HCT116 (cell line): ENCODE results near the gene USP48. TPM values are rescaled to one million over a fixed set of nuclear protein-coding genes. Genes with fewer than 3 reads are reported as not detected.

Experiments used
- ATAC-seq: fragments of 200-7000 bp; cut with Tn5 transposase; 2 replicates; pipeline ENCODE4 v1.9.1; 2020; ENCODE audit warnings: mild to moderate bottlenecking, moderate library complexity
- BruUV-seq: library from RNA; stranded (reverse); fragments of 400-500 nt; replicated peaks from 2 replicates; lab custom pipeline; 2021; lab: Mats Ljungman, UMichigan
- CTCF ChIA-PET: fragments of 300-600 bp; sonication (Branson Sonifier 250); formaldehyde crosslinking; loops from one replicate; lab custom pipeline; 2021; ENCODE audit warnings: antibody characterized with exemption; lab: Charles Lee
- POLR2A ChIA-PET: fragments of 300-600, 350-600 bp; sonication (Branson Sonifier 250); formaldehyde crosslinking; loops from one replicate; lab custom pipeline; 2021; ENCODE audit warnings: antibody characterized with exemption; lab: Charles Lee
- RAD21 ChIA-PET, 2 experiments: fragments of 300-600 bp; sonication (Branson Sonifier 250); formaldehyde crosslinking; loops; one replicate each; lab custom pipeline; 2023; ENCODE audit warnings: low total read pairs in 2 of 2; ENCODE audit not compliant: uncharacterized antibody in 2 of 2, unreplicated experiment in 2 of 2, low non-redundant PET in 1 of 2; lab: Charles Lee
- DNase-seq: peaks from one replicate; pipeline ENCODE4 v3.0.0-alpha.2; 2010; ENCODE audit warnings: low read depth, low spot score
- H2AFZ ChIP-seq: fragments of 200-600 bp; shearing (Covaris generic), sonication (generic); 2 replicates; pipeline ENCODE4 v1.6.1; 2017; ENCODE audit warnings: low read depth, mixed run types, mixed read lengths, antibody characterized with exemption, low read length; ENCODE audit not compliant: poor library complexity, severe bottlenecking
- H3K27ac ChIP-seq: 2 replicates; pipeline ENCODE4 v1.5.1; 2012; ENCODE audit warnings: low read depth, low read length
- H3K27me3 ChIP-seq: fragments of 200-600 bp; sonication (generic); 2 replicates; pipeline ENCODE4 v1.6.1; 2016; ENCODE audit warnings: mixed run types, low read length, mixed read lengths; ENCODE audit not compliant: insufficient read depth
- H3K36me3 ChIP-seq, 2 experiments: fragments of 200-500 bp in 1 of 2; fragments of 200-600 bp in 1 of 2; sonication (Bioruptor generic) in 1 of 2; sonication (generic) in 1 of 2; 2 replicates each; pipeline versions ENCODE4 v1.5.1 to v1.6.1; 2014 to 2016; ENCODE audit warnings: low read length in 2 of 2, inconsistent platforms in 1 of 2, mixed read lengths in 1 of 2, mixed run types in 1 of 2; ENCODE audit not compliant: insufficient read depth in 2 of 2, control insufficient read depth in 1 of 2
- H3K4me1 ChIP-seq, 2 experiments: fragments of 200-600 bp in 1 of 2; sonication (generic) in 1 of 2; 2 replicates each; pipeline versions ENCODE4 v1.5.1 to v1.6.1; 2012 to 2017; ENCODE audit warnings: low read length in 2 of 2, inconsistent platforms in 1 of 2, mild to moderate bottlenecking in 1 of 2, mixed read lengths in 1 of 2, mixed run types in 1 of 2, moderate library complexity in 1 of 2; ENCODE audit not compliant: insufficient read depth in 2 of 2, control insufficient read depth in 1 of 2
- H3K4me2 ChIP-seq: fragments of 200-600 bp; sonication (generic); 2 replicates; pipeline ENCODE4 v1.6.1; 2017; ENCODE audit warnings: mixed run types, low read length, mixed read lengths
- H3K4me3 ChIP-seq, 2 experiments: fragments of 200-600 bp in 1 of 2; sonication (generic) in 1 of 2; replicated peaks in 1 of 2; 2 replicates each; pipeline ENCODE4 v1.5.1; 2011 to 2016; ENCODE audit warnings: low read length in 2 of 2, control low read depth in 1 of 2, low read depth in 1 of 2, mild to moderate bottlenecking in 1 of 2, mixed read lengths in 1 of 2, mixed run types in 1 of 2
- H3K79me2 ChIP-seq: fragments of 200-600 bp; sonication (generic); 2 replicates; pipeline ENCODE4 v1.6.1; 2017; ENCODE audit warnings: mild to moderate bottlenecking, mixed run types, low read length, moderate library complexity, mixed read lengths; ENCODE audit not compliant: insufficient read depth
- H3K9ac ChIP-seq: fragments of 200-600 bp; sonication (generic); 2 replicates; pipeline ENCODE4 v1.6.1; 2016; ENCODE audit warnings: low read length, mixed read lengths
- H3K9me2 ChIP-seq: fragments of 200-600 bp; sonication (generic), shearing (Covaris generic); 2 replicates; pipeline ENCODE4 v1.6.1; 2017; ENCODE audit warnings: mixed run types, mild to moderate bottlenecking, moderate library complexity; ENCODE audit not compliant: insufficient read depth
- H3K9me3 ChIP-seq, 2 experiments: fragments of 200-500 bp in 1 of 2; fragments of 200-600 bp in 1 of 2; sonication (Bioruptor generic) in 1 of 2; sonication (generic) in 1 of 2; 2 replicates each; pipeline ENCODE4 v1.6.1; 2014 to 2017; ENCODE audit warnings: low read length in 2 of 2, mixed read lengths in 2 of 2, inconsistent platforms in 1 of 2, low read depth in 1 of 2, mild to moderate bottlenecking in 1 of 2, mixed run types in 1 of 2, moderate library complexity in 1 of 2; ENCODE audit not compliant: control insufficient read depth in 1 of 2, insufficient read depth in 1 of 2
- H4K20me1 ChIP-seq: fragments of 200-600 bp; sonication (generic), shearing (Covaris generic); 2 replicates; pipeline ENCODE4 v1.6.1; 2017; ENCODE audit warnings: mixed run types, mild to moderate bottlenecking, moderate library complexity; ENCODE audit not compliant: insufficient read depth
- ATF3 ChIP-seq: IDR thresholded peaks from 2 replicates; pipeline ENCODE4 v1.6.1; 2012
- CBX3 ChIP-seq: IDR thresholded peaks from 2 replicates; pipeline ENCODE4 v1.6.1; 2012; ENCODE audit warnings: low read depth
- CEBPB ChIP-seq: IDR thresholded peaks from 2 replicates; pipeline ENCODE4 v1.6.1; 2012; ENCODE audit warnings: low read depth
- EGR1 ChIP-seq: IDR thresholded peaks from 2 replicates; pipeline ENCODE4 v1.6.1; 2012; ENCODE audit warnings: low read depth
- ELF1 ChIP-seq: IDR thresholded peaks from 2 replicates; pipeline ENCODE4 v1.6.1; 2012; ENCODE audit warnings: low read depth, borderline replicate concordance
- FOSL1 ChIP-seq: IDR thresholded peaks from 2 replicates; pipeline ENCODE4 v1.6.1; 2012; ENCODE audit warnings: low read depth
- MAX ChIP-seq: IDR thresholded peaks from 2 replicates; pipeline ENCODE4 v1.6.1; 2012
- POLR2A ChIP-seq: IDR thresholded peaks from 2 replicates; pipeline ENCODE4 v1.7.0; 2011; ENCODE audit warnings: borderline replicate concordance; ENCODE audit not compliant: insufficient read depth, insufficient read length; ENCODE audit errors: extremely low read depth
- POLR2AphosphoS5 ChIP-seq: IDR thresholded peaks from 2 replicates; pipeline ENCODE4 v1.6.1; 2011; ENCODE audit warnings: mild to moderate bottlenecking, low read depth, low read length, moderate library complexity
- RAD21 ChIP-seq: IDR thresholded peaks from 2 replicates; pipeline ENCODE4 v1.6.1; 2012; ENCODE audit warnings: low read depth, mild to moderate bottlenecking
- SIN3A ChIP-seq: IDR thresholded peaks from 2 replicates; pipeline ENCODE4 v1.6.1; 2012; ENCODE audit warnings: low read depth
- SRF ChIP-seq: IDR thresholded peaks from 2 replicates; pipeline ENCODE4 v1.6.1; 2012; ENCODE audit warnings: low read depth
- TCF7L2 ChIP-seq: IDR thresholded peaks from 2 replicates; pipeline ENCODE4 v1.7.0; 2011; ENCODE audit warnings: borderline replicate concordance, inconsistent platforms; ENCODE audit not compliant: insufficient read depth, insufficient read length; ENCODE audit errors: extremely low read depth
- ZFX ChIP-seq: fragments of 450-650 bp; IDR thresholded peaks from 2 replicates; pipeline ENCODE4 v1.6.1; 2017
- ZNF274 ChIP-seq: fragments of 200-500 bp; sonication (Bioruptor generic); IDR thresholded peaks from 2 replicates; pipeline ENCODE4 v1.6.1; 2014; ENCODE audit warnings: mild to moderate bottlenecking, low read depth, low read length, inconsistent platforms
- intact Hi-C: fragments of 100-400 bp; cut with micrococcal nuclease; formaldehyde crosslinking; loops from 2 replicates; pipeline ENCODE4 v1.10.0; 2022
- total RNA-seq: library from RNA; stranded (reverse); gene quantifications from one replicate; pipeline ENCODE4 v1.2.1, GENCODE V29; 2021; ENCODE audit not compliant: unreplicated experiment
- TF ChIP-seq, protein P1 (sequence below): IDR thresholded peaks from 2 replicates; pipeline ENCODE4 v1.6.1; 2011; ENCODE audit warnings: mild to moderate bottlenecking, low read length, moderate library complexity; ENCODE audit not compliant: insufficient replicate concordance; ENCODE audit errors: extremely low read depth
- TF ChIP-seq, protein P2 (sequence below), 3 experiments: fragments of 200-600 bp in 1 of 3; sonication (generic) in 1 of 3; IDR thresholded peaks in 2 of 3; conservative IDR thresholded peaks in 1 of 3; 2 replicates each; pipeline ENCODE4 v1.5.1; 2012 to 2017; ENCODE audit warnings: low read depth in 2 of 3, low read length in 2 of 3, antibody characterized with exemption in 1 of 3, borderline replicate concordance in 1 of 3, control low read depth in 1 of 3, mild to moderate bottlenecking in 1 of 3, mixed read lengths in 1 of 3, mixed run types in 1 of 3, moderate library complexity in 1 of 3; ENCODE audit not compliant: insufficient read depth in 1 of 3

Gene USP48
- total RNA-seq, 1 experiment from 2014 or later, result 54.8 TPM

DNA sequence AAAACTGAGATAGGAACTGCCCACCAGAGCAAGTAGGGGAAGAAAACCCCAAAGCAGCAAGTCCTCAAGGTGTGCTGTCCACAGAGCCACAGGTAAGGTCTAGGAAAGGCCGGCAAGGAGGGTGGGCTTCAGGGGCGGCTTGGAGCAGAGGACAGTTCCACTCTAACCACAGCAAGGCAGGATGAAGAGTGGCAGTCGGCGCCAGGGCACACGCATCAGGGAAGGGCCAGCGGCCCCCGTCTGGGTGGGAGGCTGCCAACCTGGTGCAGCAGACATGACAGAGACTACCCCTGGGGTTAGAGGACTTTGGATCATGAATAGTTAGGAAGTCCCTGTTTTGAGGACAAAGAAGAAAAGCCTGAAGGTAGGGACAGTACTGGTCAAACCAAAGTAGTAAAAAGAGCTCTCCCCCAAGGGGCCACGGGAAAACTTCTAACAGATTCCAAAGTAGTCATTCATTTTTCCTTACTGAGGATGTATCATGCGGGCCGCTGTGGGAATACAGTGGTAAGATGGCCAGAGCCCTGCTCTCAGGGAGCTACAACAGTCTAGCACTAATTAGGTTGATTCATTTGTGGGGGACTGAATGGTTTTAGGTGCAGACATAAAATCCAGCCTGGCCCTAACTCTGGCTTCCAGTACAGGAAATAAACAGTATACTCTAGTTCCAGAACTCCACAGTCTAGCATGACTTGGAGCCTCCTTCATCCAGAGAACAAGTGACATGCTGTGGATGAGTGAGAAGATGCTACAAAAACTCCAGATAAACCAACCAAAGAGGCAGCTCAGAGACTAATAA is 110.3 kb downstream of the USP48 start (continued):
- TF ChIP-seq TCF7L2, result no peak

GRCh38 chr1:21671915-21672314 is 111.0 kb downstream of the USP48 start:
- Histone ChIP-seq H4K20me1 (no peaks in the 10 kb centered on the region), H3K4me1 (peaks cover 0 to 14% of the 10 kb centered on the region in 2 experiments; a peak in 3 of 4 replicates), H3K79me2 (no peaks in the 10 kb centered on the region), H3K27ac (no peak overlapping the region), H3K4me2 (no peak overlapping the region), H3K9me3 (no peaks in the 10 kb centered on the region), H3K36me3 (no peaks in the 10 kb centered on the region), H2AFZ (no peak overlapping the region), H3K4me3 (no peak overlapping the region), H3K9me2 (no peaks in the 10 kb centered on the region), H3K27me3 (no peaks in the 10 kb centered on the region), H3K9ac (no peak overlapping the region)
- ChIA-PET POLR2A (no interaction called here), RAD21 (no interaction called here), CTCF (interaction anchor here (0.7 kb wide), 1 partner anchor 11 kb away, joined by 3 read pairs; no protein-coding TSS in a partner anchor)
- no peak for ATAC-seq
- intact Hi-C loops, result no loop called here
- BruUV-seq, result no TSS peak
- TF ChIP-seq TCF7L2, result no peak
- no peak for TF ChIP-seq SIN3A
- no peak for TF ChIP-seq MAX
- TF ChIP-seq ELF1, result no peak
- TF ChIP-seq SRF, result no peak
- no peak for TF ChIP-seq RAD21
- TF ChIP-seq, protein P1, sequence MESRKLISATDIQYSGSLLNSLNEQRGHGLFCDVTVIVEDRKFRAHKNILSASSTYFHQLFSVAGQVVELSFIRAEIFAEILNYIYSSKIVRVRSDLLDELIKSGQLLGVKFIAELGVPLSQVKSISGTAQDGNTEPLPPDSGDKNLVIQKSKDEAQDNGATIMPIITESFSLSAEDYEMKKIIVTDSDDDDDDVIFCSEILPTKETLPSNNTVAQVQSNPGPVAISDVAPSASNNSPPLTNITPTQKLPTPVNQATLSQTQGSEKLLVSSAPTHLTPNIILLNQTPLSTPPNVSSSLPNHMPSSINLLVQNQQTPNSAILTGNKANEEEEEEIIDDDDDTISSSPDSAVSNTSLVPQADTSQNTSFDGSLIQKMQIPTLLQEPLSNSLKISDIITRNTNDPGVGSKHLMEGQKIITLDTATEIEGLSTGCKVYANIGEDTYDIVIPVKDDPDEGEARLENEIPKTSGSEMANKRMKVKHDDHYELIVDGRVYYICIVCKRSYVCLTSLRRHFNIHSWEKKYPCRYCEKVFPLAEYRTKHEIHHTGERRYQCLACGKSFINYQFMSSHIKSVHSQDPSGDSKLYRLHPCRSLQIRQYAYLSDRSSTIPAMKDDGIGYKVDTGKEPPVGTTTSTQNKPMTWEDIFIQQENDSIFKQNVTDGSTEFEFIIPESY, result no peak
- TF ChIP-seq POLR2AphosphoS5, result no peak
- no peak for TF ChIP-seq POLR2A
- no peak for TF ChIP-seq ZFX
- TF ChIP-seq FOSL1, result no peak
- TF ChIP-seq, protein P2, sequence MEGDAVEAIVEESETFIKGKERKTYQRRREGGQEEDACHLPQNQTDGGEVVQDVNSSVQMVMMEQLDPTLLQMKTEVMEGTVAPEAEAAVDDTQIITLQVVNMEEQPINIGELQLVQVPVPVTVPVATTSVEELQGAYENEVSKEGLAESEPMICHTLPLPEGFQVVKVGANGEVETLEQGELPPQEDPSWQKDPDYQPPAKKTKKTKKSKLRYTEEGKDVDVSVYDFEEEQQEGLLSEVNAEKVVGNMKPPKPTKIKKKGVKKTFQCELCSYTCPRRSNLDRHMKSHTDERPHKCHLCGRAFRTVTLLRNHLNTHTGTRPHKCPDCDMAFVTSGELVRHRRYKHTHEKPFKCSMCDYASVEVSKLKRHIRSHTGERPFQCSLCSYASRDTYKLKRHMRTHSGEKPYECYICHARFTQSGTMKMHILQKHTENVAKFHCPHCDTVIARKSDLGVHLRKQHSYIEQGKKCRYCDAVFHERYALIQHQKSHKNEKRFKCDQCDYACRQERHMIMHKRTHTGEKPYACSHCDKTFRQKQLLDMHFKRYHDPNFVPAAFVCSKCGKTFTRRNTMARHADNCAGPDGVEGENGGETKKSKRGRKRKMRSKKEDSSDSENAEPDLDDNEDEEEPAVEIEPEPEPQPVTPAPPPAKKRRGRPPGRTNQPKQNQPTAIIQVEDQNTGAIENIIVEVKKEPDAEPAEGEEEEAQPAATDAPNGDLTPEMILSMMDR (IDR thresholded peaks at IDR 0.05 in 2 of 3, conservative IDR thresholded peaks at IDR 0.05 in 1 of 3; ENCODE audit: borderline replicate concordance in 1 of 3, insufficient read depth in 1 of 3, low read depth in 2 of 3, low read length in 2 of 3), result no peak
- no peak for TF ChIP-seq ATF3
- no peak for TF ChIP-seq CEBPB
- TF ChIP-seq CBX3, result no peak
- TF ChIP-seq EGR1, result no peak
- TF ChIP-seq ZNF274, result no peak
- no peak for DNase-seq
